Panc1 (cell line): ENCODE results near the gene ASB11. TPM values are rescaled to one million over a fixed set of nuclear protein-coding genes. Genes with fewer than 3 reads are reported as not detected.

Experiments used
- ATAC-seq: fragments of 200-7000 bp; cut with Tn5 transposase; 2 replicates; pipeline ENCODE4 v1.9.1; 2020; ENCODE audit warnings: mild to moderate bottlenecking, moderate library complexity
- BruUV-seq: library from RNA; stranded (reverse); fragments of 400-500 nt; replicated peaks from 2 replicates; lab custom pipeline; 2021; lab: Mats Ljungman, UMichigan
- CTCF ChIA-PET: fragments of 300-600 bp; sonication (Branson Sonifier 250); formaldehyde crosslinking; loops from one replicate; lab custom pipeline; 2022; ENCODE audit warnings: antibody characterized with exemption; lab: Charles Lee
- POLR2A ChIA-PET: fragments of 300-600 bp; sonication (Branson Sonifier 250); formaldehyde crosslinking; loops from one replicate; lab custom pipeline; 2022; ENCODE audit warnings: antibody characterized with exemption; lab: Charles Lee
- DNase-seq: peaks from one replicate; pipeline ENCODE4 v3.0.0-alpha.2; 2010; ENCODE audit warnings: low read depth, low spot score
- H3K27ac ChIP-seq: 2 replicates; pipeline ENCODE4 v1.5.1; 2011; ENCODE audit warnings: mild to moderate bottlenecking, low read length, inconsistent platforms
- H3K27me3 ChIP-seq: fragments of 200-500 bp; sonication (Bioruptor generic); 2 replicates; pipeline ENCODE4 v1.6.0; 2014; ENCODE audit warnings: low read length, inconsistent platforms; ENCODE audit not compliant: control insufficient read depth, insufficient read depth
- H3K36me3 ChIP-seq: fragments of 200-500 bp; sonication (Bioruptor generic); 2 replicates; pipeline ENCODE4 v1.5.1; 2014; ENCODE audit warnings: inconsistent platforms, mild to moderate bottlenecking, low read length, moderate library complexity; ENCODE audit not compliant: control insufficient read depth, insufficient read depth
- H3K4me1 ChIP-seq: 2 replicates; pipeline ENCODE4 v1.5.1; 2011; ENCODE audit warnings: inconsistent platforms, mild to moderate bottlenecking, low read length, moderate library complexity; ENCODE audit not compliant: control insufficient read depth, insufficient read depth
- H3K4me3 ChIP-seq, 2 experiments: 2 replicates each; pipeline ENCODE4 v1.5.1; 2011 to 2012; ENCODE audit warnings: low read depth in 2 of 2, low read length in 2 of 2, mild to moderate bottlenecking in 2 of 2, inconsistent platforms in 1 of 2, moderate library complexity in 1 of 2
- H3K9me3 ChIP-seq: fragments of 200-500 bp; sonication (Bioruptor generic); 2 replicates; pipeline ENCODE4 v1.5.1; 2014; ENCODE audit warnings: low read depth, mild to moderate bottlenecking, inconsistent platforms, low read length, moderate library complexity; ENCODE audit not compliant: control insufficient read depth, insufficient read depth
- CTCF ChIP-seq: fragments of 450-650 bp; IDR thresholded peaks from 2 replicates; pipeline ENCODE4 v1.5.1; 2017; ENCODE audit warnings: mild to moderate bottlenecking
- POLR2AphosphoS5 ChIP-seq: IDR thresholded peaks from 2 replicates; pipeline ENCODE4 v1.6.1; 2012; ENCODE audit warnings: mild to moderate bottlenecking, low read depth, low read length, moderate library complexity
- REST ChIP-seq, 2 experiments: IDR thresholded peaks; 2 replicates each; pipeline ENCODE4 v1.6.1; 2011 to 2012; ENCODE audit warnings: low read depth in 2 of 2, control low read depth in 1 of 2, low read length in 1 of 2, mild to moderate bottlenecking in 1 of 2, moderate library complexity in 1 of 2; ENCODE audit not compliant: insufficient read depth in 1 of 2
- SIN3A ChIP-seq: IDR thresholded peaks from 2 replicates; pipeline ENCODE4 v1.6.1; 2012; ENCODE audit warnings: low read depth, mild to moderate bottlenecking, low read length, moderate library complexity, borderline replicate concordance; ENCODE audit not compliant: insufficient read depth
- TCF7L2 ChIP-seq: IDR thresholded peaks from 2 replicates; pipeline ENCODE4 v1.6.1; 2011; ENCODE audit warnings: mild to moderate bottlenecking, low read depth, low read length, inconsistent platforms
- in situ Hi-C: cut with HindIII; loops from 2 replicates; pipeline ENCODE4 v1.10.0; 2016; ENCODE audit warnings: low sequenced_read_pairs, low pct_unique_long_range_greater_than_20kb
- intact Hi-C: fragments of 100-400 bp; cut with micrococcal nuclease; formaldehyde crosslinking; loops from one replicate; pipeline ENCODE4 v1.10.0; 2022; ENCODE audit not compliant: unreplicated experiment
- total RNA-seq: library from RNA; stranded (reverse); gene quantifications from one replicate; pipeline ENCODE4 v1.2.1, GENCODE V29; 2021; ENCODE audit not compliant: unreplicated experiment

ASB11 gene
- total RNA-seq, 1 experiment from 2014 or later = not detected

- DNase-seq (no peak), ATAC-seq (no peak)
- in situ Hi-C loops = no loop called here
- ChIA-PET CTCF (no interaction called here), POLR2A (interaction anchor here (0.5 kb wide), 1 partner anchor 41 kb away, joined by 4 read pairs; no protein-coding TSS in a partner anchor)
- Histone ChIP-seq H3K9me3 (no peaks in the 10 kb centered on the region), H3K4me1 (no peaks in the 10 kb centered on the region), H3K27ac (no peak overlapping the region), H3K27me3 (no peaks in the 10 kb centered on the region), H3K4me3 (no peak overlapping the region), H3K36me3 (no peaks in the 10 kb centered on the region)
- TF ChIP-seq SIN3A = no peak
- no peak for TF ChIP-seq CTCF
- no TSS peak for BruUV-seq
- intact Hi-C loops = no loop called here
These were observed 968 bp downstream of the ASB11 start for GRCh38 chrX:15314472-15314871.

DNA sequence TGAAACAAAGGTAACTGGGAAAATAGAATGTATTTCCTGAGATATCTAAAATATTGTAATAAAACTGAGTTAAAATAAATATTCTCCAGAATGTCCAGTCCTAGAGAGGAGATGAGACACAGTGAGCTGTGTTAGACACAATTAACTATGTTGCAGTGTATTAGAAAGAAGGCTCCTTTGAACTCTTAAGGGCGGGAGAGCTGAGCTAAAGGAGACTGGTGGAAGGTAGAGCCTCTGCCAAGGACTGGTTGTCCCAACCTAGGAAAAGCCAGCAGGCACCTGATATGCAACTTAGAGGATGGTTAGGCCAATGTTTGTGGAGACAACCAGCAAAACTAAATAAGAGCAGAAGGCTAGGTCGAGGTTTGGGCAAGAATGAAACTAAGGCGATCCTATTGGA, 4.3 kb downstream of the ASB11 start:
- H3K4me3 ChIP-seq = no peak overlapping the region
- no peaks in the 10 kb centered on the region for H3K36me3 ChIP-seq
- no peak for ATAC-seq
- intact Hi-C loops (no loop called here), in situ Hi-C loops (no loop called here)
- H3K27ac ChIP-seq = no peak overlapping the region
- DNase-seq = no peak
- no peaks in the 10 kb centered on the region for H3K9me3 ChIP-seq
- H3K4me1 ChIP-seq = no peaks in the 10 kb centered on the region
- TF ChIP-seq SIN3A = no peak
- no peak for TF ChIP-seq POLR2AphosphoS5
- TF ChIP-seq REST (IDR thresholded peaks at IDR 0.05; ENCODE audit: insufficient read depth in 1 of 2, low read depth in 2 of 2, low read length in 1 of 2) = no peak
- TF ChIP-seq CTCF = no peak
- no peak for TF ChIP-seq TCF7L2
- CTCF ChIA-PET = no interaction called here
- H3K27me3 ChIP-seq = no peaks in the 10 kb centered on the region
- no TSS peak for BruUV-seq
- POLR2A ChIA-PET = no interaction called here
